ENCODE measurements around the gene SUGP2. TPM values are rescaled to one million over a fixed set of nuclear protein-coding genes. Genes with fewer than 3 reads are reported as not detected.

Gene SUGP2
- total RNA-seq, 1 experiment from 2014 or later: 95.2 TPM

GRCh38 chr19:19053508-19054314 is 20.4 kb upstream of the SUGP2 start:
- Histone ChIP-seq H3K27me3 (ENCODE audit: insufficient read depth, low read length) (no peaks in the 10 kb centered on the region), H4K8ac (replicated peaks; ENCODE audit: insufficient read length, low read depth, low read length) (no peak overlapping the region), H3K23me2 (ENCODE audit: insufficient read length, low read depth, low read length, poor library complexity, severe bottlenecking) (no peaks in the 10 kb centered on the region), H3K56ac (ENCODE audit: insufficient read length, low read depth, low read length) (no peak overlapping the region), H2BK12ac (ENCODE audit: insufficient read length, low read depth, low read length) (no peak overlapping the region), H2BK15ac (ENCODE audit: low read depth, low read length) (no peak overlapping the region), H3T11ph (ENCODE audit: low read length) (no peak overlapping the region), H4K20me1 (ENCODE audit: control insufficient read depth, insufficient read depth, insufficient read length) (no peaks in the 10 kb centered on the region), H4K91ac (ENCODE audit: insufficient read length, low read depth, low read length) (no peak overlapping the region), H3K27ac (ENCODE audit: insufficient read length, low read depth, low read length) (no peak overlapping the region), H3K14ac (ENCODE audit: insufficient read depth, low read length) (no peak overlapping the region), H3K4me2 (ENCODE audit: insufficient read depth, insufficient read length, low read length) (no peak overlapping the region), H3K4ac (ENCODE audit: low read depth, low read length) (no peak overlapping the region), H3K9me3 (ENCODE audit: control insufficient read depth, low read depth, low read length) (no peaks in the 10 kb centered on the region), H2AFZ (ENCODE audit: low read length) (no peak overlapping the region), H2BK5ac (ENCODE audit: insufficient read length, low read length) (no peak overlapping the region), H3K23ac (ENCODE audit: insufficient read length, low read depth, low read length) (no peak overlapping the region), H3K79me2 (ENCODE audit: insufficient read depth, low read length) (no peaks in the 10 kb centered on the region), H3K18ac (ENCODE audit: insufficient read length, low read depth, low read length) (no peak overlapping the region), H3K79me1 (ENCODE audit: insufficient read depth, low read depth, low read length, poor library complexity, severe bottlenecking) (no peaks in the 10 kb centered on the region), H2AK5ac (ENCODE audit: insufficient read length, low read length) (no peak overlapping the region), H3K9ac (ENCODE audit: extremely low read depth, insufficient read length, low read length) (no peak overlapping the region), H2BK120ac (ENCODE audit: low read depth, low read length, poor library complexity, severe bottlenecking) (no peak overlapping the region), H4K5ac (ENCODE audit: insufficient read length, low read depth, low read length) (no peak overlapping the region), H2BK20ac (ENCODE audit: low read depth, low read length, poor library complexity, severe bottlenecking) (no peak overlapping the region), H3K4me1 (ENCODE audit: insufficient read depth, low read length) (no peaks in the 10 kb centered on the region)
- no peaks in the 10 kb centered on the region for H3K9me3 Mint-ChIP-seq
- no CpG with 5 or more reads among the region's 25 CpGs for WGBS (ENCODE audit: extremely low coverage, insufficient read length, low lambda C conversion rate)
- no peaks in the 10 kb centered on the region; the same call in 1 of the 2 replicates for H3K27me3 Mint-ChIP-seq (ENCODE audit: low read depth)
- H3K27ac Mint-ChIP-seq: no peak overlapping the region
- peak; percentile 72 for DNase-seq
- peaks cover 38 to 90% (median 69%) of the 10 kb centered on the region in 3 experiments for H3K36me3 Mint-ChIP-seq (ENCODE audit: insufficient read depth in 1 of 3, low read depth in 3 of 3)
- no peaks in the 10 kb centered on the region for H3K4me1 Mint-ChIP-seq
- no peak overlapping the region for H3K4me3 Mint-ChIP-seq
- peak; percentile 87 for TF ChIP-seq CTCF (conservative IDR thresholded peaks at IDR 0.05)
